Measurements from ENCODE around the gene EMC10.

DNA sequence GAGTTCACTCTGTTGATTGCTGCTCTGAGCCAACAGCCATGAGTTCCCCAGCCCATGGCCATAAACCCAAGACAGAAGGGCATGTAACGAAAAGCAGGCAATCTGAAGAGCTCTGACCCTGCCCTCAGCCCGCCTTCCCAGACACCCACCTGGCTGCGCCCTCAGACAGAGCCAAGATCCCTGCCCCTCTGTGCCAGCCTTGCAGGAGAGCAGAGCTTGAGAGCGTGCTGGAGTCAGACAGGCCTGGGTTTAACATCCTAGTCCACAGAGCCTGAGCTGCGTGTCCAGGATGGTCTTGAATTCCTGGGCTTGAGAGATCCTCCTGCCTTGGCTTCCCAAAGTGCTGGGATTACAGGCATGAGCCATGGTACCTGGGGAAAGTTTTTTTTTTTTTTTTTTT, 19.0 kb upstream of the EMC10 start:
- TF ChIP-seq YY1 (IDR thresholded peaks at IDR 0.05; ENCODE audit: insufficient read depth, insufficient read length) (no peak), ZNF274 (IDR thresholded peaks at IDR 0.05; ENCODE audit: low read depth, low read length) (no peak), SUZ12 (IDR thresholded peaks at IDR 0.05; ENCODE audit: extremely low read depth, insufficient read depth, insufficient read length) (no peak)
